Ramos (cell line): ENCODE data around the gene PCYOX1L.

Experiments
- in situ Hi-C: fragments of 300-500 bp; cut with MboI; formaldehyde crosslinking; loops from one replicate; pipeline ENCODE4 v1.14.3; 2022; ENCODE audit warnings: low sequenced_read_pairs; ENCODE audit not compliant: unreplicated experiment

The PCYOX1L gene

GRCh38 chr5:149328177-149328576 is 29.7 kb upstream of the PCYOX1L start:
- in situ Hi-C loops, result loop anchor here (10.0 kb wide), 1 partner anchor 107 kb away; no protein-coding TSS in a partner anchor

- in situ Hi-C loops, result no loop called here
These were observed 24.0 kb upstream of the PCYOX1L start for GRCh38 chr5:149333711-149334443.

- in situ Hi-C loops, result no loop called here
These were observed 20.1 kb upstream of the PCYOX1L start for GRCh38 chr5:149337736-149338135.

- in situ Hi-C loops, result no loop called here
These were observed 19.5 kb upstream of the PCYOX1L start for GRCh38 chr5:149338364-149338763.

- in situ Hi-C loops, result no loop called here
These were observed 16.9 kb upstream of the PCYOX1L start for GRCh38 chr5:149340920-149341319.

- in situ Hi-C loops, result no loop called here
These were observed 16.0 kb upstream of the PCYOX1L start for GRCh38 chr5:149341876-149342275.

- in situ Hi-C loops, result no loop called here
These were observed 13.7 kb upstream of the PCYOX1L start for GRCh38 chr5:149344151-149344550.

- in situ Hi-C loops, result no loop called here
These were observed 12.5 kb upstream of the PCYOX1L start, which contains the start of gene GRPEL2 for GRCh38 chr5:149345147-149345891. GRPEL2 (plus strand) TSS chr5:149345499; CDS start chr5:149345540, 41 bp downstream.

- in situ Hi-C loops, result no loop called here
These were observed 12.0 kb upstream of the PCYOX1L start for GRCh38 chr5:149345892-149346222.

GRCh38 chr5:149348518-149348917 is 9.3 kb upstream of the PCYOX1L start:
- in situ Hi-C loops, result no loop called here

- in situ Hi-C loops, result no loop called here
These were observed 8.5 kb upstream of the PCYOX1L start for GRCh38 chr5:149349382-149349781.

GRCh38 chr5:149352169-149352568 is 5.7 kb upstream of the PCYOX1L start:
- in situ Hi-C loops, result no loop called here

- in situ Hi-C loops, result no loop called here
These were observed 3.9 kb upstream of the PCYOX1L start for GRCh38 chr5:149353911-149354310.

GRCh38 chr5:149355688-149356087 is 2.2 kb upstream of the PCYOX1L start:
- in situ Hi-C loops, result no loop called here

- in situ Hi-C loops, result no loop called here
These were observed 1.5 kb upstream of the PCYOX1L start for GRCh38 chr5:149356391-149356790.

- in situ Hi-C loops, result no loop called here
These were observed 427 bp downstream of the PCYOX1L start for GRCh38 chr5:149358294-149358651.

- in situ Hi-C loops, result no loop called here
These were observed 1.1 kb downstream of the PCYOX1L start for GRCh38 chr5:149358868-149359495.

- in situ Hi-C loops, result no loop called here
These were observed 2.4 kb downstream of the PCYOX1L start for GRCh38 chr5:149360272-149360671.

- in situ Hi-C loops, result no loop called here
These were observed 4.7 kb downstream of the PCYOX1L start for GRCh38 chr5:149362541-149362940.

- in situ Hi-C loops, result no loop called here
These were observed 5.5 kb downstream of the PCYOX1L start for GRCh38 chr5:149363358-149363757.

GRCh38 chr5:149363936-149364335 is 6.1 kb downstream of the PCYOX1L start:
- in situ Hi-C loops, result no loop called here
